NCI-H748 treated with DMSO at 0.1 percent for 48 hours (cell line): ENCODE data around the gene PLEKHS1.
"Not testable (repeated sequence)": the region's sequence is repeated elsewhere in the genome, so short reads cannot be mapped to it uniquely, and the experiment has no call there.

Source experiments
- DNase-seq: peaks from one replicate; lab custom pipeline; 2025; lab: John Stamatoyannopoulos, UW

Gene PLEKHS1

GRCh38 chr10:113742466-113742865 is 9.0 kb upstream of the PLEKHS1 start:
- DNase-seq = no peak

GRCh38 chr10:113743594-113743993 is 7.9 kb upstream of the PLEKHS1 start:
- DNase-seq = no peak

GRCh38 chr10:113745374-113745773 is 6.1 kb upstream of the PLEKHS1 start:
- no peak for DNase-seq

- no peak for DNase-seq
These were observed 5.1 kb upstream of the PLEKHS1 start for GRCh38 chr10:113746217-113746957.

GRCh38 chr10:113752553-113752952 is 1.1 kb downstream of the PLEKHS1 start:
- DNase-seq = no peak

- peak; percentile 1 for DNase-seq
These were observed 1.7 kb downstream of the PLEKHS1 start for GRCh38 chr10:113753020-113753692.

- no peak for DNase-seq
These were observed 2.6 kb downstream of the PLEKHS1 start for GRCh38 chr10:113754125-113754524.

GRCh38 chr10:113754768-113755167 is 3.3 kb downstream of the PLEKHS1 start:
- DNase-seq = no peak

- no peak for DNase-seq
These were observed 5.6 kb downstream of the PLEKHS1 start for GRCh38 chr10:113756940-113757543.

GRCh38 chr10:113762083-113762482 is 10.6 kb downstream of the PLEKHS1 start:
- no peak for DNase-seq

GRCh38 chr10:113764582-113764981 is 13.1 kb downstream of the PLEKHS1 start:
- no peak for DNase-seq

- DNase-seq = no peak
These were observed 14.4 kb downstream of the PLEKHS1 start for GRCh38 chr10:113765910-113766309.

GRCh38 chr10:113767222-113767621 is 15.7 kb downstream of the PLEKHS1 start:
- no peak for DNase-seq

- no peak for DNase-seq
These were observed 18.9 kb downstream of the PLEKHS1 start for GRCh38 chr10:113770346-113770745.

- not testable (repeated sequence) for DNase-seq
These were observed 19.6 kb downstream of the PLEKHS1 start for GRCh38 chr10:113771131-113771530.

GRCh38 chr10:113775686-113776294 is 24.3 kb downstream of the PLEKHS1 start:
- no peak for DNase-seq

- DNase-seq = no peak
These were observed 25.1 kb downstream of the PLEKHS1 start for GRCh38 chr10:113776553-113776952.

GRCh38 chr10:113780681-113781250 is 29.3 kb downstream of the PLEKHS1 start:
- DNase-seq = no peak

- DNase-seq = no peak
These were observed 30.9 kb downstream of the PLEKHS1 start for GRCh38 chr10:113782367-113782766.

- no peak for DNase-seq
These were observed 31.7 kb downstream of the PLEKHS1 start for GRCh38 chr10:113782986-113783704.

GRCh38 chr10:113788604-113789083 is 37.2 kb downstream of the PLEKHS1 start:
- no peak for DNase-seq

- no peak for DNase-seq
These were observed 40.2 kb downstream of the PLEKHS1 start for GRCh38 chr10:113791691-113792090.
